IPS-20b (cell line): ENCODE measurements around the gene PGF.

Source experiments
- H3K27ac ChIP-seq: one replicate; pipeline ENCODE4 v1.5.1; 2013; ENCODE audit warnings: low read length
- H3K27me3 ChIP-seq: 2 replicates; pipeline ENCODE4 v1.6.1; 2013; ENCODE audit warnings: mild to moderate bottlenecking, low read length, inconsistent platforms; ENCODE audit not compliant: insufficient read depth
- H3K36me3 ChIP-seq: 2 replicates; pipeline ENCODE4 v1.6.1; 2013; ENCODE audit warnings: low read depth, mild to moderate bottlenecking, inconsistent platforms, low read length, moderate library complexity; ENCODE audit not compliant: insufficient read depth
- H3K4me1 ChIP-seq: 2 replicates; pipeline ENCODE4 v1.6.1; 2013; ENCODE audit warnings: mild to moderate bottlenecking, control low read depth, inconsistent platforms, low read length, moderate library complexity; ENCODE audit not compliant: insufficient read depth
- H3K4me3 ChIP-seq: 2 replicates; pipeline ENCODE4 v1.5.1; 2013; ENCODE audit warnings: mild to moderate bottlenecking, low read length, inconsistent platforms
- H3K9ac ChIP-seq: 2 replicates; pipeline ENCODE4 v1.6.1; 2013; ENCODE audit warnings: low read depth, mild to moderate bottlenecking, inconsistent platforms, low read length, moderate library complexity
- H3K9me3 ChIP-seq: 2 replicates; pipeline ENCODE4 v1.6.1; 2013; ENCODE audit warnings: mild to moderate bottlenecking, low read depth, low read length, inconsistent platforms; ENCODE audit not compliant: insufficient read depth

PGF gene

DNA sequence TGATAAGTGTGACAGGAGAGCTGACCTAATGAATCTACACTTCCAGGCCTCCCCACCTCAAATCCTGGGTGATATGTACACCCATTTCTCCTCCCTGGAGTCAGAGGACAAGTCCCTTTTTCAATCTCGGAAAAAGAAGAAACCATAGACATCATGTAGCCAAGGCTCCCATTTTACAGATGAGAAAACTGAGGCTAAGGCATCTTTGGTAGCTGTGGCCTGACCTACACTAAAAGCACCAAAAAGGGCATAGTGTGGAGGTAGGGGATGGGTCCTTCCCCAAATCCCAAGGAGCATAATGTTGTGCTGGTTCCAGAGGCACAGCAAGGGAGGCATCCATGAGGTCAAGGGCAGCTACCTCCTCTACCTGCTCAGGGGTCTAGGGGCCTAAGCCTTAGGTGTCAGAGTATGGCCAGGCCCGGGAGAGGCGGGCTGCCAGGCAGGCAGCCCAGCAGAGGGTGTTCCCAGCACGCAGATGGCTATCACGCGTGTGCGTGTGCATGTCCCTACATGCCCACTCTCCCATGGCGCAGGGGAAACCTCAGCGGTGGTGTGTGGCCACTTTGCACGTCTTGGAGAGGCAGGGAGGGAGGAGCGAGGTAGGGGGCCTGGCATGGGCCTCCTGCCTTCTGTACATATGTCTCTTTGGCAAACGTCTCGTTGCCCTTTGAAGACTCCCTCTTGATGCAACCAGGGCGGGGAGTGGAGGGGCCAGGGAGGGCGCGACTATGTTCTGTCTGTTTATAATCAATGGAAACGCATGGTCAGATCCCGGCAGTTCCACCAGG is 2.5 kb downstream of the PGF start:
- peaks cover 37% of the 10 kb centered on the region for H3K27me3 ChIP-seq
- H3K4me3 ChIP-seq = no peak overlapping the region
- no peak overlapping the region for H3K27ac ChIP-seq
- H3K9me3 ChIP-seq = no peaks in the 10 kb centered on the region
- H3K4me1 ChIP-seq = peaks cover 2% of the 10 kb centered on the region
- H3K9ac ChIP-seq = no peak overlapping the region
- H3K36me3 ChIP-seq = no peaks in the 10 kb centered on the region

DNA sequence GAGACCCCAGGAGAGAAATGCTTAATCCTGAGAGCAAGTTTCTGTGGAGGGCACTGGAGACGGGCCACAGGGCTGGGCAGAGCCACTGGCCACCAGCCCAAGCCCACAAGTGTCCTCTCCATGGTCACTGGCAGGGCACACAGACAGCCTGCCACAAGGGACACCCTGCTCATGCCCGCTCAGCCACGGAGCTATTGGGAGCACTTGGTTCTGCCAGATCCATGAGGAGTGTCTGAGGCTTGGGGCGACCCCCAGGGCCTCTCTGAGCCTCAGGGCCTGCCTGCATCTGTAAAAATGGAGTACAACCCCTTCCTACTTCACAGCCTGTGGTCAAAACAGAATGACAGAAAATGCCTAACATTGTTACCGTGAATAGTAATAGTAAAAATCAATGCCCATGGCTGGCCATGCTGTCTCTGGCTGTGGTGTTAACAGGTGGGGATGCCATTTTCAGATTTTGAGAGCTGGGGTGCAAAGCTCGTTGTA is 3.2 kb downstream of the PGF start:
- Histone ChIP-seq H3K4me3 (no peak overlapping the region), H3K27me3 (peaks cover 33% of the 10 kb centered on the region), H3K27ac (no peak overlapping the region), H3K9me3 (no peaks in the 10 kb centered on the region), H3K36me3 (no peaks in the 10 kb centered on the region), H3K9ac (no peak overlapping the region), H3K4me1 (peaks cover 2% of the 10 kb centered on the region)

DNA sequence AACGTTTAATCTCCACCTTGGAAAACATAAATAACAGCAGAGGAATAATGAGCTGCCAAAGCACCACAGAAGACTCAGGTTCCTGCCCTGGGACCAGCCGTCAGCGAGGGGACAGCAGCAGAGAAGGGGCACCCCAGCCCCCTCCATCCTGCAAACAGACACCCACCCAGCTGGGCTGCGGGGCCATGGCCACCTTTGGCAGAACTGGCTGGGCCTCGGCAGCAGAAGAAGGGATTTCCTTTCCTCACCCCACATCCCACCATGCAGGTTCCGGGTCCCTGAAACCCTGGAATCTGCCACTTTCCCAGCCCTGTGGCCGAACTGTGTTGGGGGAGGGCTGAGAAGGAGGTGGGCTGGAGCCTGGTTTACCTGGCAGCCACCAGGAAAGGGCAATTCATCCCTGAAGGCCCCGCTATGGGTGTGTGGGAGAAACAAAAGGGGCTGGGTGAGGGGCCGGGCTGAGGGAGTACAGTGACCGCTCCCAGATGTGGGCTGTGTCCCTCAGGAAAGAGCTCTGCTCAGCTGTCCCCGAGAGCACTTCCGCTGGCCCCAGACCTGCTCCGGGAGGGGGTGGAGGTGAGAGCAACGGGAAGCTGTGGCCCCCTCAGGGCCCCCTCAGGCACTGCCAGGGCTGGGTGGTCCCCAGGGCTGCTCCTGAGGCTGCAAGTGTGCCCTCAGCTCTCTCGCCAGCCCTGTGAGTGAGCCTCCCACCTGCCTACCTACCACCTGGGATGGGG is 3.8 kb downstream of the PGF start:
- no peaks in the 10 kb centered on the region for H3K36me3 ChIP-seq
- H3K9ac ChIP-seq = no peak overlapping the region; the same call in 1 of the 2 replicates
- no peak overlapping the region for H3K4me3 ChIP-seq
- H3K4me1 ChIP-seq = peaks cover 2% of the 10 kb centered on the region
- no peaks in the 10 kb centered on the region for H3K9me3 ChIP-seq
- H3K27ac ChIP-seq = no peak overlapping the region
- peaks cover 27% of the 10 kb centered on the region for H3K27me3 ChIP-seq

- H3K4me3 ChIP-seq = no peak overlapping the region
- H3K9me3 ChIP-seq = no peaks in the 10 kb centered on the region
- no peak overlapping the region for H3K27ac ChIP-seq
- no peaks in the 10 kb centered on the region; the same call in 1 of the 2 replicates for H3K4me1 ChIP-seq
- no peaks in the 10 kb centered on the region for H3K36me3 ChIP-seq
- no peak overlapping the region for H3K9ac ChIP-seq
- peaks cover 20% of the 10 kb centered on the region for H3K27me3 ChIP-seq
Measured at GRCh38 chr14:74950795-74951442, 4.5 kb downstream of the PGF start.

DNA sequence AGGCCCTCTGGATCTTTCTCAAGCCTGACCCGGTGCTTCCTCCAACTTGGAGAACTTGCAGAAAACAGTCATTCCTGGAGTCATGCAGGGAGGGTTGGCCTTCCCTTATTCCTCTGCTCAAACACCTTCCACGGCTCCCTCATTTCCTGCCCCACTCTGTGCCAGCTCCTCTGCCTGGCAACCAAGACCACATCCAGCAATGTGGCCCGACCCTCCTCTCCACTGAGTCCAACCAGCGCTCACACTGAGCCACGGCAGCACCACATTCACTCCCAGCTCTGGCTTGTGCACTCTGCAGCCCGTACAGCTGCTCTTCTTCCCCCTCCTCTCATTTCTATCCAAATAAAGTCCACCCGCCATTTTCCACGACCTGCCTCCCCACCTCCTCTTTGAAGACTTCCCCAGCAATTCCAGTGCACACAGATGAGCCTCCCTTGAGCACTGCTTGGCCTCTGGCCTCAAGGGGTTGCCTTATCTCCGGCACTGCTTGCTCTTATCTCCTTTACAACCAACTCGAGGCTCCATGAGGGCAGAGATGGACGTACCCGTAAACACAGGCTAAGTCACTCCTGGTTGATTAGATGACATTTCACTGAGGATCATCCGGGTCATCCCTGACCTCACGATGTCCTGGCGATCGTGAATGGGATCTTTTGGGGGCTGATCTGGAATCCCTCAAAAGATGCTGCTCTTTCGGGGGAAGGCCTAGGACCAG is 5.4 kb downstream of the PGF start:
- no peaks in the 10 kb centered on the region for H3K36me3 ChIP-seq
- H3K4me1 ChIP-seq = no peaks in the 10 kb centered on the region
- no peaks in the 10 kb centered on the region for H3K9me3 ChIP-seq
- no peak overlapping the region for H3K27ac ChIP-seq
- no peak overlapping the region for H3K9ac ChIP-seq
- H3K27me3 ChIP-seq = peaks cover 13% of the 10 kb centered on the region
- H3K4me3 ChIP-seq = no peak overlapping the region

DNA sequence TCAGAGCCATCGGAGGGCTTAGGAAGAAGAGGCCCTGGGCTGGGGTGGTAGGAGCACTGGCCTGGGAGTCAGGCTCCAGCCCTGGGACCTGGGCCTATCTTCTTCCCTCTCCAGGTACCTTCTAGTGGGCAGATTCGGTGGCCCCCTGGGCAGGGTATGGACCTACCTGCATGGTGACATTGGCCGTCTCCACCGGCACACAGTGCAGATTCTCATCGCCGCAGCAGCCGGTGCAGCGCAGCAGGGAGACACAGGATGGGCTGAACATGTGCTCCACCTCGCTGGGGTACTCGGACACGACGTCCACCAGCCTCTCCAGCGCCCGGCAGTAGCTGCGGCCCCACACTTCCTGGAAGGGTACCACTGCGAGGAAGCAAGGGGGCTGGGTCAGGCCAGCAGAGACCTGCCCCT is 6.2 kb downstream of the PGF start:
- Histone ChIP-seq H3K36me3 (no peaks in the 10 kb centered on the region), H3K9ac (no peak overlapping the region), H3K27ac (no peak overlapping the region), H3K27me3 (peaks cover 5% of the 10 kb centered on the region; the same call in 1 of the 2 replicates), H3K4me3 (no peak overlapping the region), H3K9me3 (no peaks in the 10 kb centered on the region), H3K4me1 (no peaks in the 10 kb centered on the region)

DNA sequence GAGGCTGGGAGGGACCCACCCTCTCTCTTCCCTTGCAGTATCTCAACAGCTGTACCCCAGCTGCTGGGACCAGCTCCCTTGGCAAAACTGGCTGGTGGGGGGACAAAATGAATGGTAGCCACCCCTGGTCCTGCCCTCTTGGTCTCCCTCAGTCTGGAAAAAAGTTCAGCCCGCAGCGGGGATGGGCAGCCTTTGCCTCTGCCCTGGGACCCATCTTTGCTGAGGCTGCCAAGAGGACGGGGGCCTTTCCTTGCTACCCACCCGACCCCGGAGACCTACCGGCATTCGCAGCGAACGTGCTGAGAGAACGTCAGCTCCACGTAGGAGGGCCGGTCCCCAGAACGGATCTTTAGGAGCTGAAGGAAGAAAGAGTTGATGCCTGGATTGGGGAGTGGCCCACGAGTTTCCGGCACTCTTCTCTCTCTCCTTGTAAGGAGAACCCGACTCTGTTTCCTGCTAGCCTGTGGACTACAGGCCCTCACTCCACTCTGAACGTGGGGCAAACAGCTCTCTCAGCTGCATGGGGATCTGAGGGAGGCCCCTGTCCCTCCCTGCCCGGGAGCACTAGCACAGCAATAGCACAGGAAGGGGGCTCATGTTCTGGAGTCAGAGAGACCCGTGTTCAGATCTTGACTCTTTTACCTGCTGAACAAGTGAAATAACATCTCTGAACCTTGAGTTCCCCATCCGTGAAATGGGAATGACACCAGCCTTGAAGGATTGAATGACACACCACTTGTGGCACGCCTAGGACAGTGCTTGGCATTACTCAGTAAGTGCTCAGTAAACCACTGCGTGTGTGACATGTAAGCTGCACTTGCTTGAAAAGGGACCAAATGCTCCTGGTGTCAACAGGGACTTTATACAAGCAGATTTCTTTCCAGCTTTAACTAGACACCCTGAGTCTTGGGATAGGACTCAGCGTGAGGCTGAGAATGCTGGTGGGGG is 6.9 kb downstream of the PGF start:
- Histone ChIP-seq H3K27me3 (no peaks in the 10 kb centered on the region), H3K27ac (no peak overlapping the region), H3K4me1 (no peaks in the 10 kb centered on the region), H3K36me3 (no peaks in the 10 kb centered on the region), H3K9me3 (no peaks in the 10 kb centered on the region), H3K9ac (no peak overlapping the region), H3K4me3 (no peak overlapping the region)

GRCh38 chr14:74947353-74948227 is 7.8 kb downstream of the PGF start:
- Histone ChIP-seq H3K9ac (no peak overlapping the region), H3K36me3 (no peaks in the 10 kb centered on the region), H3K27ac (no peak overlapping the region), H3K9me3 (no peaks in the 10 kb centered on the region), H3K27me3 (no peaks in the 10 kb centered on the region), H3K4me1 (no peaks in the 10 kb centered on the region), H3K4me3 (no peak overlapping the region)

- H3K36me3 ChIP-seq = no peaks in the 10 kb centered on the region
- H3K4me1 ChIP-seq = no peaks in the 10 kb centered on the region
- H3K9ac ChIP-seq = no peak overlapping the region
- H3K9me3 ChIP-seq = no peaks in the 10 kb centered on the region
- no peak overlapping the region for H3K4me3 ChIP-seq
- no peaks in the 10 kb centered on the region for H3K27me3 ChIP-seq
- H3K27ac ChIP-seq = no peak overlapping the region
Measured at GRCh38 chr14:74946659-74947281, 8.6 kb downstream of the PGF start.
